Activated CD4-positive, CD25-positive, alpha-beta regulatory T cell treated with anti-CD3 and anti-CD28 coated beads, Interleukin-2, amount 50 U/mL, for 72 hours (primary cell): ENCODE results near the gene RNASE13.

ENCODE experiments used
- DNase-seq: peaks from one replicate; pipeline ENCODE4 v3.0.0; 2021

The RNASE13 gene

GRCh38 chr14:21034707-21035106 is at the start of gene RNASE13:
Gene RNASE13 (minus strand): TSS chr14:21034807. CDS start chr14:21034288, 519 bp downstream.
- no peak for DNase-seq

GRCh38 chr14:21084396-21084795 is 49.8 kb upstream of the RNASE13 start:
- no peak for DNase-seq

- no peak for DNase-seq
These were observed 49.1 kb upstream of the RNASE13 start for GRCh38 chr14:21083565-21084325.

- DNase-seq: no peak
These were observed 47.0 kb upstream of the RNASE13 start for GRCh38 chr14:21081521-21082142.

GRCh38 chr14:21078726-21079125 is 44.1 kb upstream of the RNASE13 start:
- DNase-seq: no peak

GRCh38 chr14:21078287-21078686 is 43.7 kb upstream of the RNASE13 start:
- DNase-seq: no peak

GRCh38 chr14:21077672-21078071 is 43.1 kb upstream of the RNASE13 start:
- no peak for DNase-seq

- no peak for DNase-seq
These were observed 41.3 kb upstream of the RNASE13 start for GRCh38 chr14:21075719-21076437.

GRCh38 chr14:21074398-21075272 is 40.0 kb upstream of the RNASE13 start:
- DNase-seq: no peak

GRCh38 chr14:21073921-21074320 is 39.3 kb upstream of the RNASE13 start:
- no peak for DNase-seq

- DNase-seq: no peak
These were observed 38.3 kb upstream of the RNASE13 start for GRCh38 chr14:21072781-21073339.

GRCh38 chr14:21072031-21072473 is 37.4 kb upstream of the RNASE13 start:
- no peak for DNase-seq

- no peak for DNase-seq
These were observed 36.8 kb upstream of the RNASE13 start for GRCh38 chr14:21071225-21072030.

GRCh38 chr14:21070610-21071224 is 36.1 kb upstream of the RNASE13 start:
- no peak for DNase-seq

GRCh38 chr14:21070083-21070609 is 35.5 kb upstream of the RNASE13 start, which contains the start of gene ARHGEF40:
Gene ARHGEF40 (plus strand): TSS chr14:21070304. CDS start chr14:21070397, 93 bp downstream.
- DNase-seq: no peak

- no peak for DNase-seq
These were observed 34.9 kb upstream of the RNASE13 start for GRCh38 chr14:21069388-21070082.

GRCh38 chr14:21068521-21069387 is 34.1 kb upstream of the RNASE13 start:
- DNase-seq: no peak

- no peak for DNase-seq
These were observed 32.4 kb upstream of the RNASE13 start for GRCh38 chr14:21066882-21067502.
